HG02943 (cell line): Measurements from ENCODE around the gene ENKUR.
A peak's percentile ranks its signal among the peaks of the same experiment; 100 is the strongest.
"Not testable (repeated sequence)": the region's sequence is repeated elsewhere in the genome, so short reads cannot be mapped to it uniquely, and the experiment has no call there.

Source experiments
- ATAC-seq: cut with Tn5 transposase; IDR thresholded peaks from one replicate; pipeline ENCODE4 v1.9.1; 2021; ENCODE audit warnings: mild to moderate bottlenecking, low read depth, moderate library complexity; ENCODE audit not compliant: unreplicated experiment

The ENKUR gene

DNA sequence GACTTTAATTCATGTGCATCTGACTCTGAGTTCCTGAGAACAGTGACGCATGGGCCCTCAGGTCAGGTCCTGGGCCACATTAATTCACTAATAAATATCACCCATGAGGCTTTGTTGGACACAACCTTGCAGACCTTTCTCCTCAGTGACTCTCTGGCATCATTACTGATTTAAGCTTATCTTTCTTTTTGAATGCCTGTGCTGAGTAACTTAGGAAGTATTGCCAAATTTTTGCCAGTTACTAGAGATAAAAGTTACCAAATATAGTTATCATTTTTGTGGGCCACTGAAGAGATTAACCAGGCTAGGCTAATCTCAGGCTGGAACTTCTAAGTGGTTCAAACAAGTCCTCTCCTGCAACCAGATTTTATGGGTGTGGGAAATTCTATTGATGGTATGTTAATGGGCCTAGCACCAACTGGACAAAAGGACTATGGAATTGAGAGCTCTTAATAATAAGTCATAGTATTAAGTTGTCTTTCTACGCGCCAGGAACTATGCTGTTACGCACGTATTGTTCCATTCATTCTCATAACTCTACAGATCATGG lies 34.7 kb downstream of the ENKUR start:
- no peak for ATAC-seq

DNA sequence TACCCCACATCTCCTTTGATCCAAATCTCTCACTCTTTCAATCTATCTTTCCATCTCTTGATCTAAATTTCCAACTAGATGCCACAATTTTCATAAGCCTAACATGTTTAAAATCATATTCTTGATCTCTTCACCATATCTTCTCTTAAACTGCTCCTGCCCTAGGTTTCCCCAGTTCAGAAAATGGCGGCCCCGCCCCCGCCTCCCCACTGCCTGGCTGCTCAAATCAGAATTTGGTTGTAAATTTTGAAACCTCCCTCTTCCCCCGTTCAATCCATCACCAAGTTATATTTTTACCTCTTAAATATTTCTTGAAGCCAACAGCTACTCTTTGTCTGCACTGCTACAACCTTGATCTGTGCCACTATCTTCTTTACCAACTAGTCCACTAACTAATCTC lies 36.3 kb downstream of the ENKUR start:
- no peak for ATAC-seq

GRCh38 chr10:24974976-24975375 lies 41.0 kb downstream of the ENKUR start:
- ATAC-seq: no peak

GRCh38 chr10:24973163-24973562 lies 42.8 kb downstream of the ENKUR start:
- ATAC-seq: no peak

DNA sequence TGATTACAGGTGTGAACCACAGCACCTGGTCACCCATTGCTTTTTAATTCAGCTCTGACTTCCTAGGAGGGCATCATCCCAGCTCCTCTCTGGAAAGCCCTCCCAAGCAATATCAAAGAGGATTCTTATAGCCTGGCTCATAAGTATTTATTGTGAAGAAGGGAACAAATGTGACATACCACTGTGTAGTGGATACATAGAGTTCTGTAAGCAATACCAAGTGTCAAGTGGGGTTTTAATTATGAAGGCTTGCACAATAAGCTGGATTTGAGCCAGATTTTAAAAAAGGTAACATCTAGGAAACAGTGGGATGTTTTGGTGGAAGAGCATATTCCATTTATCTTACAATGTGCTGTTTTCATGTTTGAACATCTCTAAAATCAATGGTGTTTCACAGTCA lies 44.6 kb downstream of the ENKUR start:
- no peak for ATAC-seq

DNA sequence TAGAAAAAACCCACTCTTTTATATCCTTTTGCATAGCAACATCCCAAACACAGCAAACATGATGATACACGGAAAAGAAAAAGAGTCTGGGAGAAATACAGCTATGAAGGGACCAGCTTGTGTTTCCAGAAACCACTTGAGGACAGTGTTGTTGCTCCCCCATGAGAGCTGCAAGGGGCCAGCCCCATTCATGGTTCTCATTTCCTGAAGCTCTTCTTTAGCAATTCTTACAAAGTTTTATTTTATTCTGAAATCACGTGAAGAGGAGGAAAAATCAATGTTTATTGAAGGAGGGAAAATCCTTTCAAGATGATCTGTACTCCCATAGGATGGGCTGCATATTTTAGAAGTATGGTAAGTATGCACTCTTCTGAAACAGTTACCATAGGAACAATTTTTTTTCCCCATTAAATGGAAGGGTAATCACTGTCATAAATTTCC lies 46.1 kb downstream of the ENKUR start:
- no peak for ATAC-seq

DNA sequence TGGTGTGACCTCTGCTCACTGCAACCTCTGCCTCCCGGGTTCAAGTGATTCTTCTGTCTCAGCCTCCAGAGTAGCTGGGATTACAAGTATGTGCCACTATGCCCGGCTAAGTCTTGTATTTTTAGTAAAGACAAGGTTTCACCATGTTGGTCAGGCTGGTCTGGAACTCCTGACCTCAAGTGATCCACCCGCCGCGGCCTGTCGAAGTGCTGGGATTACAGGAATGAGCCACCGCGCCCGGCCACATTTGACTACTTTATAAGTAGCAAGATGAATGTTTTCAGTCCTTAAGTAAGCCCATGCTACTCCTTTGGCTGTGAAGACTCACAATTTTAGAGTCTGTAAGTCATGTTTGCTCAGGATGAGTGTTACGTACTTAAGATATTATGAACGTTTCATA lies 47.0 kb downstream of the ENKUR start:
- ATAC-seq: not testable (repeated sequence)

- ATAC-seq: no peak
Measured at GRCh38 chr10:24968349-24968748, 47.6 kb downstream of the ENKUR start.

GRCh38 chr10:24966962-24967481 lies 48.9 kb downstream of the ENKUR start:
- ATAC-seq: no peak

DNA sequence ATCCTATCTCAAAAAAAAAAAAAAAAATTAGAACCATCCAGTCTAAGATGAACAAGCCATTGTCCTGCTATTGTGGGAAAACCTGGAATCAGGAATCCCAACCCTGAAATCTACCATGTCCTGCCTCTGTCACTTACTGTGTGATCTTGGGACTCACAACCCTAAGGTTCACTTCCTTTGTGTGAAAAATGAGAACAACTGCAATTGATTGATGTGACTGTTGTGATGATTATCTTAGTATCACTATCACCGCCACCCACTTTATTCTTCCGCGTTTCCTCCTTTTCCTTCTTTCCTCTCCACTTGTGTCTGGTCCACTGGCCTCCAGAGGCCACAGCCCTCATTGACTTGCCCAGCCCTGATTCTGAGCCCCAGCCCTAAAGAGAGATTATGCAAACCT lies 50.9 kb downstream of the ENKUR start:
- no peak for ATAC-seq

DNA sequence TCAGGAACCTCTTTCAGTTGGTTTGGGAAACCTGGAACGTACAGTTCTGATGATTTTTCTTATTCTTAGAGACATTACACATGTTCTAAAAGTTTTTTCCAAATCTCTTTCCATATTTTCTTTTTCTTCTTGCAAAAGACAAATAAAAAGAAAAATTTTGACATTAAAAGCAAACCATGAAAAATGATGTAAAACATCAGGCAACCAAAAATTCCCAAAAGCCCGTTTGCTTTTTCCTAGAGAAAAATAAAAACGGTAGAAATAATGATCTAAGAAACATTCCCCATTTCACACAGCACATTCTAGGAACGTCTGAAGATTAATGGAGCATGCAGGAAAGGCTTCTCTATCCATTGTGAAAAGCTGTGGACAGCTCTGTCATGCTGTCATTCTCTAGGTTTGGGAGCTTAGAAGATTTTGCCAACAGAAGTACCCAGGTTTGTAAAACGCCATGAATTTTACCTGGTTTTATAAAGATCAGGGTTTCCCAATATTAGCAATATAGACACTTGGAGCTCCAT lies 52.4 kb downstream of the ENKUR start:
- no peak for ATAC-seq

- no peak for ATAC-seq
Measured at GRCh38 chr10:24962995-24963394, 53.0 kb downstream of the ENKUR start.

DNA sequence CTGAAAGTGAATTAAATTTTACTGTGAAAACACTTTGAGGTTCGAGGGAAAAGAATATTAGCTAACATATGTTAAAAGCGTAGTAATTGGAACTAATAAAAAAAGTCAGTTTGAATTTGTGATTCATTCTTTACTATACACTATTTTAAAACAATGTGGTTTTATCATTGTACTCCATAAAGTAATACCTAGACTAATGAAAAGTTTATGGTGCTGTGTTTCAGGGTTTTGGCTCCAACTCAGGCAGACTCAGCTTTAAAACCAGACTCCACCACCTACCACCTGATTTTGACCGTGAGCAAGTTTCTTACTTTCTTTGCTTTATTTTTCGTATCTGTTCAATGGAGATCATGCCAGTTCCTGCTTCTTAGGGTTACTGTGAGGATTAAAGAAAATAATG lies 54.4 kb downstream of the ENKUR start:
- ATAC-seq: no peak

DNA sequence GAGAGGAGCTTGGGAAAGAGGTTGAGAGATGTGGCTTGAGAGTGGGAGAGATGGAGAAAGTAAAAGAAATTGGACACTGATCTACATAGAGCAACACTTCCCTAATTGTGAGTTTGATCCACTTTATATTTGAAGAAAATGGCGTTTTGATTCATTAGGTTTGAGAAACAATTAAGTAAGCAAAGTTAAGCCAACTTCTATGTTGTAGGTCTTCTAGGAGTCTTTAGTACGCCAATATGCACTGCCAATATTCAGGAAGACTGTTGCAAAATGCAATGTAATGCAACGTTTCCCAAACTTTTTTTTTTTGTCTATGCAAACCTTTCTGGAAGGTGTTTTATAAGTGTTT lies 56.6 kb downstream of the ENKUR start:
- ATAC-seq: no peak

DNA sequence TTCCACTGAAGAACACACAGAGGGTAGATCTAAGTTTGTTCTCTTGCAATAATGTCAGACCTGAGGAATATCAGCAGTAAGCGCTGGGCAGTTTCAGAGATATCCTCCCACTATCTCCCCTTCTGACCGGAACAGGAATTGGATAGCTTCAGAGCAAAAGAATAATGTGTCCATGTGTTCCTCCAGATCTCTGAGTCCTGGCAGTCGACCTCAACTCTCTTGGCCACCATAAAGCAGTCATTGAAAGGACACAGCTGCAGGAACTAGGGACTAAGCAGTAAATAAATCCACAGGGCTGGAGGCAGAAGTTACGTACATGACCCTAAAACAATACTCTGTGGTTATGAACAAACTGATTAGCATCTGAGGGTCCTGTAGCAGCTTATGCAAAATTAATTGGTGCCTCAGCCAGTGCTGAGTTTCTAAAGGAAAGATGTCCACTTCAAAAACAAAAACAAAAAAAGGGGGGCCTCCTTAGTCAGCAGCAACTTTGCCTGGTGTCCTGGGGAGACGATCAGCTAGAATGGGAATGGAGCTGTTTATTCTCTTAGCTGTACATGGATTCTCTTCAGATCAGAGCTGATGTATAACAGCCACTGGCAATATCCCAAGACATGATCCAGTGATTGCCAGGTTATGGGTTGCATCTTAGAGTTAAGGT lies 57.1 kb downstream of the ENKUR start:
- no peak for ATAC-seq

DNA sequence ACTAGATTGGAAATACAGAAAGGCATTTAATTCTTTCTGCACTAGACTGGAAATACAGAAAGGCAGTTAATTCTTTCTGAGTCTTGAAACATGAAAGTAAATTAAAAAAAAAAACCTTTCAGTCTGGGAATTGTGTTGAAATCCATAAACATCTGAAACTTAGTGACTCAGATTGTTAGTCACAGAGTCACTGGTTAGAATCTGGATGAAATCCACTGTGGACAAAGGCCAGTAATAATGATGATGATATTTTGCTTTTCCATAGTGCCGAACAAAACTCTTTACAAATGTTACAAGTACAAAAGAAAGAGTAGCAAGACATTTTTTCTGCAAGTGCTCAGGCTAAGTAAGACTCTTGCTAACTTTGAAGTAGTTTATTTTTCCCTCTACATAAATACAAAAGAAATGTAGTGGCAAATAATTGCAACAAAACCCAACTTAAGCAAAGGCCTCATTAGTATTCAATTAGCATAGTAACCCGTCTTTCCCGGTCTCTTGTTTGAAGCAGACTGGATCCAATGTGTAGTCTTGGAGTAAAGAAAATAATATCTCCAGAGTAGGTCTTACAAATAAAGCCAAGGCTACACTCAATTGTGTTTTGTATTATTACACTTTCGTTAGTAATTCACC lies 57.8 kb downstream of the ENKUR start:
- no peak for ATAC-seq

DNA sequence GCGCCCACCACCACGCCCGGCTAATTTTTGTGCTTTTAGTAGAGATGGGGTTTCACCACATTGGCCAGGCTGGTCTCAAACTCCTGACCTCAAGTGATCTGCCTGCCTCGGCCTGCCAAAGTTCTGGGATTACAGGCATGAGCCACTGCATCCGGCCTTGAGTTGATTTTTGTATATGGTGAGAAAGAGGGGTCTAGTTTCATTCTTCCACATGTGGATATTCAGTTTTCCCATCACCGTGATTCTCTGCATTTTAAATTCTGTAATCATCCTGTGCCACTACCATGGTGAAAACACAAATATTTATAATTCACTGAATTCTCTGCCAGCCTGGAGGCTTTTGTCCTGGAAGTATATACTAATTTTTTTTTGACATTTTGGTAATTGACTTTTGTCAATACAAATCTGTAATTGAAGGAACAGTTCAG lies 58.3 kb downstream of the ENKUR start:
- not testable (repeated sequence) for ATAC-seq

- no peak for ATAC-seq
Measured at GRCh38 chr10:24953675-24954074, 62.3 kb downstream of the ENKUR start.

DNA sequence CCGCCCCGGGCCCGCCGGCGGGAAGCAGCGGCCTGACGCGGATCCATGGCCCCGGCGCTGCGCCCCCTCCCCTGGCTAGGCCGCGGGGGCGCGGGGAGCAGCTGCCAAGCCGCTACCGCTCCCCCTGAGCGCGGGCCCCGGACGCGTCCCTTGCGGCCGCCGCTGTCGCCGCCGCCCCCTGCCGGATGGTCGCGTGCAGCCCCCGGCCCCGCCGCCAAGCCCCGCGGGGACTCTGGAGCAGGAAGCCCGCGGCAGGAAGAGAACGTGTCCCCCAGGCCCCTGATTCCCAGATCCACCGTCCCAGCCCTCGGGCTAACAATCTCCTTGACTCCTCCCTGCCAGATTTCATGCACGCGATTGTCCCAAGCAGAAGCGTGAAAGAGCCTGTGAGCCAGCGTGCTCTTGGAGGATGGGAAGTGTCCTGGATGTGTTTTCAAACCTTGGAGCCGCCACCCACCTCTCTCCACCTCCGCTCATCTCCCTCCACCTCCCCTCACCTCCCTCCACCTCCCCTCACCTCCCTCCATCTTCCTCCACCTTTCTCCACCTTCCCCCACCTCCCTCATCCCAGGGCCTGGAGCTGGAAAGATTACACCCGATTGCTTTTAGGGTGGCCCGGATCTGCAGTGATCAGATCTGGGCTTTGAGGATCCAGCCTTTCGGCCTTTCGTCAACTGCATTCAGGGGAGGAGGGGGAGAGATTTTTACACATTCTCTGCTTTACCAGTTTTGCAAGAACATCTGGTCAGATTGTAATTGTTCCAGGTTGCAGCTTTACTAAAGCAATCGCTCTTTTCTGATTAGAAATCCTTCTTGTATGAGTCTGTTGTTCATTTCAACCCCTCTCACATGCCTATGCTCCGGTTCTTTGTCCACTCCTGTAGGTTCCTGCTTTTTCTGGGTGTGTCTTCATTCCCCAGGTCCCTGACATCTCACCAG lies 63.0 kb downstream of the ENKUR start:
- ATAC-seq: peak; percentile 60

GRCh38 chr10:24952143-24952706 lies 63.7 kb downstream of the ENKUR start, which contains the start of gene PRTFDC1:
PRTFDC1 (minus strand) TSS chr10:24952606; CDS start chr10:24952575, 31 bp downstream.
- ATAC-seq: peak; percentile 39
